Astrocyte of the hippocampus (primary cell): ENCODE data around the gene PCDH1.

Experiments used
- DNase-seq: peaks from one replicate; pipeline ENCODE4 v3.0.0; 2011; ENCODE audit warnings: low read depth, low spot score

PCDH1 gene

DNA sequence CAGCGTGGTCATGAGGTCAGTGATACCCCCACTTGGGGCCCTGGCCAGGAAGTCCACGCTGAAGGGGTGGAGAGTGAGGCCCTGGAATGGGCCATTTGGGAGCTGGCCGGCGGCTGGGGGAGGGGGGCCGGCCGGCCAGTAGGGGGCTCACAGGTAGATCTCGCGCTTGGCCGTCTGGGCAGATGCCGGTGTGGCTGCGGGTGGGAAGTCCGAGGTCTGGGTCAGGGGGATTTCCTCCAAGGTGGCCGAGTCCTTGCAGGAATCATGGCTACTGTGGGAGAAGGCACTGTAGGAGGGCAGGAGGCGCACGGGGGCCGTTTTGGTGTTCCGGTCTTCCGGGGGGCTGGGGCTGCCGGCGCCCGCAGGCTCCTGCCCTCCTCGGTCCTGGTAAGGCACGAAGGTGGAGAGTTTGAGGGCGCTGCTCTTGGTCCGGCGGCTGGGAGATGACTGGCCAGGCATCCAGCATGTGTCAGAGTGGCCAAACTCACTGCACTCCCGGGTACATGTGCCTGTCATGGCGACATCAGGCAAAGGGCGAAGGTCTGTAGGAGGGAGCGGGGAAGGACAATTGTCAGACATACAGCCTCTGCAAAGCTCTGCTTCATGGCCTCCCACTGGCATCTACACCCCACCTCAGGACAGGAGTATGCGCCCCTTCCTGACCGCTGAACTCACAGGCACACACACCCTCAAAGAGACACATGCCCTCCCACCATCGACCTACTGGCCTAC, 24.1 kb downstream of the PCDH1 start:
- no peak for DNase-seq

DNA sequence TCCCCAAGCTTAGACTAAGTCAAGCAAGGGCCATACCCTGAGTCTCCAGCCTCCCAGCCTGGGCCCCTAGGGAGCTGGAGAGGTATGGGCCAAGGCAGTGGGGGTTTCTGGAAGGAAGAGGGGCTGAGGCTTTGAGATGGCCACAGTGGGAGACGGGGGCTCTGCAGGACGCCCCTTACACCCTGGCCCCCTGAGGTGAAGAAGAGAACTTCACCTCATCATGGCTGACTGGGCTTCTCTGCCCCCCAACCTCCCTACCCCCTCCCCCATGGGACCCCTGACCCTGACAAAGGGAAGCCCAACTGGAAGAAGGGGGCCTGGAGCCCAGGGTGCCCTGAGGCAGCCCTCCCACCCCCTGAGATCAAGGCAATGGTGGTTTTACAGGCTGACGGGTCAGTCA, 25.8 kb downstream of the PCDH1 start:
- no peak for DNase-seq

GRCh38 chr5:141851195-141851874, 26.9 kb downstream of the PCDH1 start:
- DNase-seq, result no peak

DNA sequence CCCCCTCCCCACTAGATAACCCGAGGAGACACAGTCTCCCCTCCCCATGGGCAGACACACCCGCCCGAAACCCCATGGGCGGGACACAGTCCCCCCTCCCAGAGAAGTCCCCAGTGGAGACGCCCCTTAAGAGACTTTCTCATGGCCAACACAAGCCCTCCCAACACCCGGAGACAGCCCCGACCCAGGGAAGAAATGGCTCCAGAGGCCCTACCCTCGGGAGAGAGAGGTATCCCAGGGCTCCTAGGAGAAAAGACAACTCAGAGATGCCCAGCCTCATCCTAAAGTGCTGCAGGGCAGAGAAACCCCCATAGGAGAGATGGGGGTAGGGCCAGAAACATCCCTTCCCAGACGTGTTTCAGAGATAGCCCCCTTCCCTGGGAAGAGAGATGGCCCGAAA, 27.4 kb downstream of the PCDH1 start:
- no peak for DNase-seq

DNA sequence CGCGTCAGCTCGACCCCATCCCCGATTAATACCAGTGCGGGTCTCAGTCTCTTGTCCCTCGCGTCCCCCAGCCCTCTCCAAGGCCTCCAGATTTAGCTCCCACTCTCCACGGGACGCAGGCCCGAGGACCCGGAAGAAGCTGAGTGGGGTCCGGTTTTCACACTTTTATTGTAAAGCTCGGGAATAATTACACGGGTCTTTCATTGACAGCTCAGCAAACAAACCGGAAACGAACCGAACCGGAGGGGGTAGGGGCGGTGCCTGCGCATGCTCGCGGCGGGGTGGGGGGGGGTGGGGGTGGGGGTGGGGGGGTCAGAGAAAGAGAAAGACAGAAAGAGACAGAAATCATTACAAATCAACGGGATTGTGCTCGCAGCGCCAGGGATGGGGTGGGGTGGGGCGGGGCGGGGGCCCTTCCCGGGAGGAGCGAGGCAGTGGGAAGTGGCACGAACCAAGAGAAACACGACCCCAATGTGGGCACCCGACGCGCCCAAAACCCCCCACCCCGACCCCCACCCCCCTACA, 27.9 kb downstream of the PCDH1 start:
- peak; percentile 67 for DNase-seq

DNA sequence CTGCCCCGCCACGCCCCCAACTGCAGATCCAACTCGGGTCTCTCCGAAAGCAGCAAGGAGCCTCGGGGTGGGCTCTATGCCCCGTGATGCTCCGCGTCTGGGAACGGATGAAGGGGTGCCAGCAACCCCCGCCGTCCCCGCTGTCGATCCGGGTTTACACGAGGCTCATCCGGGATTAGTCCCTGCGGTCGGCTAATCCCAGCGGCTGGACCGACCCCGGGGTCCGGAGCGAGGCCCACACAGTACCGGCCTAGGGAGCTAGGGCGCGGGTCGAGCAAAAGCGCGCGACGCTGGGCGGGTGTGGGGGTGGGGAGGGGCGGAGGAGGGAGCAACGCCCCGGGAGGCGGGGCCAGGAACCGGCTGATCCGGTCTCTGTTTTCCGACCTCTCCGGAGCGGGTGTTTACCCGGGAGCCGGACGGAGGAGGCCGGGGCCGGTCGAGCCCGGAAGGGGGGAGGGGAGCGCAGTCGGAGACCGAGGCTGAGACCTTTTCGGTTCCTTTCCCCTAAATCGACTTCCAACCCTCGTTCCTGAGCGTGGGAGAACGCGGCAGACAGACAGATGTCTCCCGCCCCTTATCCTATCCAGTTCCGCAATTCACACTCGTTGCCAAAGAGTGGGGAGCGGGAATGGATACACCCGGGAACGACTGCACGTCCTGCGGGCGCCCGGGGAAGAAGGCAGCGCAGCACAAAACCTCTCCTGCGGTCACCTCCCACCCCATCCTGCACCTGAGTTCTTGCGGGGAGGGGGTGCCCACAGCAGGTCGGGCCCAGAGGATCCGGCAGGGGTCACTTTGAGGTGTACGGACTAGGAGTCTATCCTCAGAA, 28.6 kb downstream of the PCDH1 start:
- peak; percentile 89 for DNase-seq

- DNase-seq, result peak; percentile 75
Observed at GRCh38 chr5:141848744-141849414, 29.3 kb downstream of the PCDH1 start.

GRCh38 chr5:141846031-141846430, 32.2 kb downstream of the PCDH1 start:
- DNase-seq, result peak; percentile 75

DNA sequence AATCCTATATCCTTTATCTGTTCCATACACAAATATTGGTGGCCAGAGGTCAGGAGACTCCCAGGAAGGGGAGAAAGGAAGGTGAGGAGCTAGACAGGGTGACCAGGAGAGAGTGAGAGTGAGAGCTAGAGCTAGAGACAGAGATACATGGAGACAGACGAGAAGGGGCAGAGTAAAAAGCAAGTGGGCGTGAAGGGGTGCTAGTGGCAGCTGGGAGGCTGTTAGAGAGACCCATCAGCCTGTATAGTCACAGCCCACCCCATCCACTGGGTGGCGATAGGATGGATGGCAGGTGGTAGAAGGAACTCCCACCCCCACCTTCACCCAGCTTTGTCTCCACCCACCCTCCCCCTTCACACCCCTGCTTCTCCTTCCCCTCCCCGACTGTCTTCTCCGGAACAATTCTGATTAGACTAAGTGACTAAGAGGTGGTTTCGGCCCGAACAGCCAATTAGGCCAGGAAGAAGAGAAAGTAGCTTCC, 32.8 kb downstream of the PCDH1 start:
- no peak for DNase-seq

GRCh38 chr5:141844414-141845097, 33.7 kb downstream of the PCDH1 start:
- DNase-seq, result no peak

- DNase-seq, result peak; percentile 41
Observed at GRCh38 chr5:141843156-141843927, 34.9 kb downstream of the PCDH1 start.

DNA sequence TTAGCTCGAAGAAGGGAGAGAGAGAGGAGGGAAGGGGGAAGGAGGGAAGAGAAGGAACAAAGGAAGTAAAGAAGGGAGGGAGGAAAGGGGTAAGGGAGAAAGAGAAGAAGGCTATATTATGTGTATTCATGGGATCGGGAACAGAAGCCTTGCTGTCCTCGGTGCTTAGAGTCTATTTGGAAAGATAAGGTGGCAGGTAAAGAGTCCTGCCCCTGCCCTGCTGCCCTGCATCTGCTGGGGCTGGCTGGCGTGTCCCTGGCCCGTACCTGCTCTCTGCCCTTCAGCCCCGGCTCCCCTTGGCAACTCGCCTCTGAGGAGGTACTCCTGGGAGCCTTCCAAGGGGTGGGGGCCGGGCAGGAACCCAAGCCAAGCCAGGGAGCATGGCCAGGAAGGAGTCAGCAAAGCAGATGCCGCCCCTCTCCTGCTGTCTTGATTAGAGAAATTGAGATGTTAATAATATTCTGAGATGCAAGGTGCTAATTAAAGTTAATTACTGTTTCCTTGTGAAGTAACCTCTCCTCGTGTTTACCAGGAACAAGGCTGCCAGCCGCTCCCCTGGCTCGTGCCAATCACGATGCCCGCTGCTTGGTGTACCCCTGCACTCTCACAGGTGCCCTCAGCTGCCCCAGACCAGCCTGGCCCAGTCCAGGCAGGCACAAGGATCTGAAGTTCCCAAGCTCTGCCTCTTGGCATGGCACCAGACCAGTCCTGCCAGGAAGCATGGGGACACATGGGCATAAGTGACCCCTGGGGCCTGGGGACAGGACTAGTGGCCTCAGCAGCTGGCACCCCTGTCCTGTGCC, 36.6 kb downstream of the PCDH1 start:
- DNase-seq, result no peak

DNA sequence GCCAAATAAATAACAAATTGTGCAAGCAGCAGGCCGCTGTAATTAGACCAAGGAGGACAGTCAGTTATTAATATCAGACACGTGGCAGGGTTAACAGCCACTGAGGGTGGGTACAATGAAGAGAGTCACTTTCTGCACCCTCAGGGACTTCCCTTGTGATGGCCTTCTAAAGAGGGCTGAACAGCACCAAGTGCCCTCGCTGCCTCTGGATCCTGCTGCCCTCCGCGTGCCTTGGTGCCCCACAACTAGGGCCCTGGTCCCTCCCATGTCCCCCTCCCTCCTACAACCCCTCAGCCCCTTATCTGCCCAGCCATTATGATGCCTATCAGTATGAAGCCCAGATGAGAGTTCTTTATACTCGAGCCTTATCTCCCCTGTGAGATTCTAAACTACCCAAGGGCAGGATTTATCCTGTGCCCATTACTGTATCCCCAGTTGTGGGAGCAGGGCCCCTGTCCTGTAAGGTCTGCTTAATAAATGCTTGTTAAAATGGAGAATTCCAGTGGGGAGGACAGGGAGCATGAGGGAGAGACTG, 37.3 kb downstream of the PCDH1 start:
- no peak for DNase-seq

GRCh38 chr5:141840280-141840812, 37.9 kb downstream of the PCDH1 start:
- no peak for DNase-seq

- DNase-seq, result peak; percentile 35
Observed at GRCh38 chr5:141839015-141839513, 39.1 kb downstream of the PCDH1 start.

- DNase-seq, result no peak
Observed at GRCh38 chr5:141838326-141839014, 39.7 kb downstream of the PCDH1 start.

DNA sequence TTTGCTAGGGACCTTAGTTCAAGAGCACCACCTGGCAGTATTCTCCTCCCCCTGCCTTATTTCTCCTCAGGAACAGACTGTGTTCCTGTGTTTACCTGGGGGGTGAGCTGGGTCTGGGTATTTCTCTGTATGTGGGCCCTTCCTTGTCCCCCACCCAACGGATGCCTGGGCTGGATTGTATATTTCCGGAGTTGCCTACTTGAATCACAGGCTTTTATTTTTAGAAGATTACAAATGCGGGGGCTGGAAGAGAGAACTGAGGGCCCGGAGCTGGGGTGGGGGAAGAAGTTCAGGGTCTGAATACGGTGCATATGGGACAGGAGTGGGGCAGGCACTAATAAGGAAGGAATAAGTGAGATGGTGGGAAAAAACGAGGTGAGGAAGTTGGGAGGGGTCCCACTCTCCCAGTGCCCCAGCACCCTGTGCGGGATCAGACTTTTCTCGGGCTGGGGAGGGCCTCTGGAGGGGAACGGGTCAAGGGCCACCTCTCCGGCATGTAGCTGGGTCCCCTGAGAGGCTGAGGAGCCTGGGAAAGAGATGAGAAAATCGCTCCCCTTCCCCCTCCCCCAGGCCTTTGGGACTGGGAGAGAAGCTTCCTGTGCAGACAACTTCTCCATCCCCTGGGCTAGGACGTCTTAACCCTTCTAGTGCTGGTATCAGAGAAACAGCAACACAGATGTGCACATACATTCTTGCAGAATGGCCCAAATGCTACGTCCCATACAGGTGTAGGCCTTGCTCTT, 42.1 kb downstream of the PCDH1 start:
- DNase-seq, result no peak
